ENCODE data around the gene TUBB2B.

TUBB2B gene

DNA sequence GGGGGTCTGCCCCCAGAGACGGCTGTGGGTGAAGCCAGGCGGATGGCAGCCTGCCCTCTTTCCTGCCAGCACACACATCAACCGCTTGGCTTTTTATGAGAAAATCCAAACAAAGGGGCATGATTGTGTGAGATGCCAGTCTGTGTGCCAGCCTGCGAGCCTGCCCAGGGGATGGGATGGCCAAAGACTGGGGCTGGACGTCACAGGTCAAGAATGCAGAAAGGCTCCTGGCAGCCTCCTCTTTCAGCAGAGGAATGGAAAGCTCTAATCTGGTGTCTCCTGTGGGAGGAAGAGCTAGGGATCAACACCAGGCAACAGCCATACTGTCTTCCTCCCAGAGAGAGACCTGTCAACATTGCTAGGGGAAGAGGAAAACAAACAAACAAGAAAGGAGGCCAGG is 15.8 kb downstream of the TUBB2B start:
- Histone ChIP-seq H3K9me3 (ENCODE audit: control insufficient read depth in 2 of 2, low read length in 2 of 2) (no peaks in the 10 kb centered on the region), H3K4me3 (ENCODE audit: low read length in 2 of 2) (no peak overlapping the region), H3K4me1 (ENCODE audit: control insufficient read depth in 2 of 2, insufficient read depth in 2 of 2, low read length in 2 of 2) (no peaks in the 10 kb centered on the region), H3K27me3 (ENCODE audit: control insufficient read depth in 2 of 2, insufficient read depth in 2 of 2, low read length in 2 of 2) (no peaks in the 10 kb centered on the region), H3K27ac (ENCODE audit: low read depth in 2 of 2, low read length in 2 of 2) (no peak overlapping the region), H3K36me3 (ENCODE audit: control insufficient read depth in 2 of 2, insufficient read depth in 2 of 2, low read length in 2 of 2) (no peaks in the 10 kb centered on the region), H3K9ac (ENCODE audit: low read depth in 1 of 2, low read length in 2 of 2) (no peak overlapping the region)

DNA sequence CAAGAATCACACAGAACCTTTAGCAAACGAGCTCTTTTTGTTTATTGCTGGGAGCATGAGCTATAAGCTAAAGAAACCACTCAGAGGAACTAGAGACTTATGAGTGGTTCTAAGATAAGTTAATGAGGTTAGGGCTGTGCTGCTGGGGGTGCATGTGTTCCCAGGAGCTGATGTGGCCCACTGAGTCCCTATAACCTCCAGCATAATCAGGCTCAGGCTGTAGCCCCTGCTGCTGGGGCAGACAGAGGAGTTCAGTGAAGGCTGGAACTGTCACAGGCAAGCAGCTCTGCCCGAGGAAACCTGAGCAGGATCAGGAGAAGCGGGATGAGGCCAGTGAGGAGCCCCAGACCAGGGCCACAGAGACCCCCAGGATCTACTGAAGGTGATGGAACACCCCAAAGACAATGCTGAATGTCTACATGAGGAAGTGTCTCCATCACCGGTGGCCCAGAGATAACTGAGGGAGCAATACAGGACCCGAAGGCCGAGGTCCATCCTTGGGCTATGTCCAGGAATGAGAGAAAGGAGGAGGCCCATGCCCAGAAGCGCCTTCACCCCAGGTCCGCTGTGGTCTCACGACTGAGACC is 17.3 kb downstream of the TUBB2B start:
- H3K27ac ChIP-seq (ENCODE audit: low read depth in 2 of 2, low read length in 2 of 2): no peak overlapping the region
- no peak overlapping the region for H3K9ac ChIP-seq (ENCODE audit: low read depth in 1 of 2, low read length in 2 of 2)
- H3K27me3 ChIP-seq (ENCODE audit: control insufficient read depth in 2 of 2, insufficient read depth in 2 of 2, low read length in 2 of 2): no peaks in the 10 kb centered on the region
- no peak overlapping the region for H3K4me3 ChIP-seq (ENCODE audit: low read length in 2 of 2)
- no peaks in the 10 kb centered on the region for H3K36me3 ChIP-seq (ENCODE audit: control insufficient read depth in 2 of 2, insufficient read depth in 2 of 2, low read length in 2 of 2)
- no peaks in the 10 kb centered on the region for H3K9me3 ChIP-seq (ENCODE audit: control insufficient read depth in 2 of 2, low read length in 2 of 2)
- no peaks in the 10 kb centered on the region for H3K4me1 ChIP-seq (ENCODE audit: control insufficient read depth in 2 of 2, insufficient read depth in 2 of 2, low read length in 2 of 2)

DNA sequence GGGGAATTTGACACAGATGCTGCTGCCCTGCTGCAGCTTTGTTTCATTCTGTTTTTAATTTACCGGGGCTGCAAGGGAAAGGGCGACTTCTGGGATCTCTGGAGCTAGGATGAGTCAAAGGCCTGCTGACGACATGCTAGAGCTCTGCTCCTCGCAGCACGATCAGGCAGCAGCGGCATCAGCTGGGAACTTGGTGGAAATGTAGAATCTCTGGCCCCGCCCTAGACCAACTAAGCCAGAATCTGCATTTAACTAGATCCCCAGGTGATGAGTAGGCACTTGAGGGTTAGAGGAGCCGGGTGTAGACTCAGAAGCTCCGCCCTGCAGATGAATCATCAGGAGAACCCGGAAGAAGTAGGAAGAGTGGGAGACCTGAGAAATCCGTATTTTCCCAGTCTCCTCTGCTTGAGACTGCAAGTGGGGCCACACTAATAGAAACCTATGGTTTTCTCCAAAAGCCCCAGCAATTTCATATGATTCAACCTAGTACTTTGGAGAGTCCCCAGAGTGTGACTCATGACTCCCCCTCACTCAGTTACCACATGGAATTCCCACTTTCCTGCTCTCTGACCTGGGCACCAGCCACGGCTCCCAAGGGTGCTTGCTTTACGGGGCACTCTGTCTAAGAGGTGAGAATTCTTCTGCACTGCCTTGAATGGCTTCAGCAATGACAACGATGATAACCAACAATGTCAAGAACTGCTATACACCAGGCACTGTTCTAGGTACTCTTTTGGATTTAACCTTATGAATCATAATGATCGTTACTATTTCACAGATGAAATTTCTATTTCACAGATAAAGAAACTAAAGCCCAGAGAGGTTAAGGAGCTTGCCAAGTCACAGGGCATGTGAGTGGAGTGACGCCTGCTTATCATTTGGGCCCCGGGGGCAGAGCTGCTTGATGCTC is 18.1 kb downstream of the TUBB2B start:
- Histone ChIP-seq H3K4me1 (ENCODE audit: control insufficient read depth in 2 of 2, insufficient read depth in 2 of 2, low read length in 2 of 2) (no peaks in the 10 kb centered on the region), H3K9me3 (ENCODE audit: control insufficient read depth in 2 of 2, low read length in 2 of 2) (no peaks in the 10 kb centered on the region), H3K4me3 (ENCODE audit: low read length in 2 of 2) (no peak overlapping the region), H3K36me3 (ENCODE audit: control insufficient read depth in 2 of 2, insufficient read depth in 2 of 2, low read length in 2 of 2) (no peaks in the 10 kb centered on the region), H3K27ac (ENCODE audit: low read depth in 2 of 2, low read length in 2 of 2) (no peak overlapping the region), H3K9ac (ENCODE audit: low read depth in 1 of 2, low read length in 2 of 2) (no peak overlapping the region), H3K27me3 (ENCODE audit: control insufficient read depth in 2 of 2, insufficient read depth in 2 of 2, low read length in 2 of 2) (no peaks in the 10 kb centered on the region)

DNA sequence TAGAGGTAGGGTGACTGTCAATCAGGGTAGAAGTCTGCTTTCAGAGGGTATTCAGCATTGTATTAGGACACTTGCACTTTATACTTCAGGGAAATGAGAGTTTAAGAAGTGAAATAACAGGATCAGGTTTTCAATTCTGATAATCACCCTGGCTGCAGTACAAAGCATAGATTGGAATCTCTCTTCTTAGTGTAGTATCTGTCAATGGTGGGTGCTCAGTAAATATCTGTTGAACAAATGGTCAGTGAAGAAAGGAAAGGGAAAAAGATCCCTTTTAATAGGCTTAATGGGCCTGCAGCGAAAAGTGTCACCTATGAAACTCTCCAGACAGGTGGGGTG is 18.7 kb downstream of the TUBB2B start:
- H3K36me3 ChIP-seq (ENCODE audit: control insufficient read depth in 2 of 2, insufficient read depth in 2 of 2, low read length in 2 of 2): no peaks in the 10 kb centered on the region
- H3K4me3 ChIP-seq (ENCODE audit: low read length in 2 of 2): no peak overlapping the region
- H3K9me3 ChIP-seq (ENCODE audit: control insufficient read depth in 2 of 2, low read length in 2 of 2): no peaks in the 10 kb centered on the region
- H3K9ac ChIP-seq (ENCODE audit: low read depth in 1 of 2, low read length in 2 of 2): no peak overlapping the region
- H3K27ac ChIP-seq (ENCODE audit: low read depth in 2 of 2, low read length in 2 of 2): no peak overlapping the region
- no peaks in the 10 kb centered on the region for H3K4me1 ChIP-seq (ENCODE audit: control insufficient read depth in 2 of 2, insufficient read depth in 2 of 2, low read length in 2 of 2)
- no peaks in the 10 kb centered on the region for H3K27me3 ChIP-seq (ENCODE audit: control insufficient read depth in 2 of 2, insufficient read depth in 2 of 2, low read length in 2 of 2)

DNA sequence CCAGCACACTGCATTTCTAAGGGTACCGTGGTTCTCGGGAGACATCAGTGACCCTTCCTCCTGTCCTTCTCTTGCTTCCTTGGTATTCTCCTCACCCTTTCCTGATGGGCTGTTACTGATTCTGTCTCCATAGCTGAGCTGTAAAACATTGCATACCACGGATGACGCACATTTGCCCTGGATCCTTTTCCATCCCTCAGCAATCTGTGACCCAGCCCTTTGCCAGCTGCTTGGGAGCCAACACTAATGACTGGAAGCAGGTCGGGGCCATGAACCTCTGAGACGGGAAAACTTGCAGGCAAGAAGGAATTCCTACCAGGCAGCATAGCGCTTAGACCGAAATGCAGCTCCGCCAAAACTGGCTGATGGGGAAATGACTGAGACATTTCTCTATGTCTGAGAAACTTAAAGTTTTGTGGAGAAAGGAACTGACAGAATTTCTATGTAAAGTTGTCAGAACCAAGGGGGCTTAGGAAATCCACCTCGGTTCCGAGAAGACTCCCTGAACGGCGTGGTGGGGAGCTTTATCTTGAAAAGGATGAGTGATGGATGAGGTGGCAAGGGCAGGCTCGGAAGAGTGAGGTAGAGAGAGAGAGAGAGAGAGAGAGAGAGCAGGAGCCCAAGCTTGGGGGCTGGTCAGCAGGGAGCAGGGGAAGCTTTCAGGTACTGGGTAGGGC is 19.2 kb downstream of the TUBB2B start:
- Histone ChIP-seq H3K27ac (ENCODE audit: low read depth in 2 of 2, low read length in 2 of 2) (no peak overlapping the region), H3K27me3 (ENCODE audit: control insufficient read depth in 2 of 2, insufficient read depth in 2 of 2, low read length in 2 of 2) (no peaks in the 10 kb centered on the region), H3K9me3 (ENCODE audit: control insufficient read depth in 2 of 2, low read length in 2 of 2) (no peaks in the 10 kb centered on the region), H3K4me3 (ENCODE audit: low read length in 2 of 2) (no peak overlapping the region), H3K36me3 (ENCODE audit: control insufficient read depth in 2 of 2, insufficient read depth in 2 of 2, low read length in 2 of 2) (no peaks in the 10 kb centered on the region), H3K9ac (ENCODE audit: low read depth in 1 of 2, low read length in 2 of 2) (no peak overlapping the region), H3K4me1 (ENCODE audit: control insufficient read depth in 2 of 2, insufficient read depth in 2 of 2, low read length in 2 of 2) (no peaks in the 10 kb centered on the region)

DNA sequence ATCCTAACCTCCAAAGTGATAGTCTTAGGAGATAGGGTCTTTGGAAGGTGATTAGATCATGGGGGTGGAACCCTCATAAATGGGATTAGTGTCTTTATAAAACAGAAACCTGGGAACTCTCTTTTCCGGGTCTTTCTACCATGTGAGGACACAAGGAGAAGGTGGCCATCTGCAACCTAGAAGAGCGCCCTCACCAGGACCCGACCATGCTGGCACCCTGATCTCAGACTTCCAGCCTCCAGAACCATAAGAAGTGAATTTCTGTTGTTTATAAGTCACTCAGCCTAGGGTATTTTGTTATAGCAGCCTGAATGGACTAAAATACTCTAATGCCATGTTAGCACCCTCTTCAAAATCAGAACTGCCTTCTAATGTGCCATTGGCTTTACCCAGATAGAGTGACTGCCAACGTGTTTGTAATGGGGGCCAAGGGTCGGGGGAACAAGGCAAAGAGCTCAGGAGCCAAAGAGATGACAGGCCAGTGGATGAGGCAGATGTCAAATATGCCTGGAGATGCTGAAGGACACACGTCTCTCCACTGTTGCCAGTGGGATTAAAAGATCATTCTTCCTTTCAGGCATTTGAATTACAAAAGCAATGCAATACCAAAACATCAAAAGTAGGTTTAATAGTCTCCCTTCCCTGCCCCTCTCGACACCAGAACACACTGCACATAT is 21.0 kb downstream of the TUBB2B start:
- no peaks in the 10 kb centered on the region for H3K4me1 ChIP-seq (ENCODE audit: control insufficient read depth in 2 of 2, insufficient read depth in 2 of 2, low read length in 2 of 2)
- H3K4me3 ChIP-seq (ENCODE audit: low read length in 2 of 2): no peak overlapping the region
- no peaks in the 10 kb centered on the region for H3K27me3 ChIP-seq (ENCODE audit: control insufficient read depth in 2 of 2, insufficient read depth in 2 of 2, low read length in 2 of 2)
- H3K36me3 ChIP-seq (ENCODE audit: control insufficient read depth in 2 of 2, insufficient read depth in 2 of 2, low read length in 2 of 2): no peaks in the 10 kb centered on the region
- H3K9me3 ChIP-seq (ENCODE audit: control insufficient read depth in 2 of 2, low read length in 2 of 2): no peaks in the 10 kb centered on the region
- H3K9ac ChIP-seq (ENCODE audit: low read depth in 1 of 2, low read length in 2 of 2): no peak overlapping the region
- H3K27ac ChIP-seq (ENCODE audit: low read depth in 2 of 2, low read length in 2 of 2): no peak overlapping the region

DNA sequence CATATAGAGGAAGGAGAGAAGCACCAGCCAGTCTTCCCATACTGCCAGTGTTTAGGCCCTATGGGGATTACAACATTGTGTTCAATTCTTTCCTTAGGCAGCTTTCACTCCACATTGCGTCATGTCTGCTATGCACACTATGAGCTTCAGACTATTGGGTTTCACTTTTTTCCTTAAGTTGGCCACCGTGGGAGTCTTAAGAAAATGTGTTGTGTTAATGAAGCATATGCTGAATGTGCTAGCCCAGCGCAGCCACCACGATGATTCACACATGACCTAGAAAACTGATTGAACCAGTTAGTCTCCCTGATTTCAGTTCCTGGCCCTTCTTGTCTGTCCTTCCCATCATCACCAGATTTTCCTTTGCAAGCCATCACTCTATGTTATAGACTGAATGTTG is 21.5 kb downstream of the TUBB2B start:
- Histone ChIP-seq H3K9ac (ENCODE audit: low read depth in 1 of 2, low read length in 2 of 2) (no peak overlapping the region), H3K27me3 (ENCODE audit: control insufficient read depth in 2 of 2, insufficient read depth in 2 of 2, low read length in 2 of 2) (no peaks in the 10 kb centered on the region), H3K4me1 (ENCODE audit: control insufficient read depth in 2 of 2, insufficient read depth in 2 of 2, low read length in 2 of 2) (no peaks in the 10 kb centered on the region), H3K27ac (ENCODE audit: low read depth in 2 of 2, low read length in 2 of 2) (no peak overlapping the region), H3K4me3 (ENCODE audit: low read length in 2 of 2) (no peak overlapping the region), H3K9me3 (ENCODE audit: control insufficient read depth in 2 of 2, low read length in 2 of 2) (no peaks in the 10 kb centered on the region), H3K36me3 (ENCODE audit: control insufficient read depth in 2 of 2, insufficient read depth in 2 of 2, low read length in 2 of 2) (no peaks in the 10 kb centered on the region)

DNA sequence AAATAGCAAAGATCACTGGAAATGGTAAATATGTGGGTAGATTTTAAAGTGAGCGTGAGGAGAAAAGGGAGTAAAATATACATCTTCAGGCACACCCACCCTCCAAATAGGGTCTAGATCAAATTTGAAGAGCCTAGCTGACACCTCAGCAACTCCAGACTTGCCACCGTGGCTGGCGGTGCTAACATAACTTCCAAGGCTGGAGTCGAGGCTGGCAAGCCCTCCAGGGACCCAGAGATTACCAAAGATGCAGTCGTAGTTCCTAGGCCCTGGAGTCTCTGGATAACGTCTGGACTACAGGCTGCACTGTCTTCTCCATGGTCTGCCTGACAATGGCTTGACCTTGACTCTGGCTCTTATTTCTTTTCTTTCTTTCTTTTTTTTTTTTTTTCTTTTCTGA is 22.5 kb downstream of the TUBB2B start:
- no peaks in the 10 kb centered on the region for H3K4me1 ChIP-seq (ENCODE audit: control insufficient read depth in 2 of 2, insufficient read depth in 2 of 2, low read length in 2 of 2)
- no peaks in the 10 kb centered on the region for H3K27me3 ChIP-seq (ENCODE audit: control insufficient read depth in 2 of 2, insufficient read depth in 2 of 2, low read length in 2 of 2)
- no peak overlapping the region for H3K4me3 ChIP-seq (ENCODE audit: low read length in 2 of 2)
- H3K9ac ChIP-seq (ENCODE audit: low read depth in 1 of 2, low read length in 2 of 2): no peak overlapping the region
- H3K9me3 ChIP-seq (ENCODE audit: control insufficient read depth in 2 of 2, low read length in 2 of 2): no peaks in the 10 kb centered on the region
- no peaks in the 10 kb centered on the region for H3K36me3 ChIP-seq (ENCODE audit: control insufficient read depth in 2 of 2, insufficient read depth in 2 of 2, low read length in 2 of 2)
- no peak overlapping the region for H3K27ac ChIP-seq (ENCODE audit: low read depth in 2 of 2, low read length in 2 of 2)

DNA sequence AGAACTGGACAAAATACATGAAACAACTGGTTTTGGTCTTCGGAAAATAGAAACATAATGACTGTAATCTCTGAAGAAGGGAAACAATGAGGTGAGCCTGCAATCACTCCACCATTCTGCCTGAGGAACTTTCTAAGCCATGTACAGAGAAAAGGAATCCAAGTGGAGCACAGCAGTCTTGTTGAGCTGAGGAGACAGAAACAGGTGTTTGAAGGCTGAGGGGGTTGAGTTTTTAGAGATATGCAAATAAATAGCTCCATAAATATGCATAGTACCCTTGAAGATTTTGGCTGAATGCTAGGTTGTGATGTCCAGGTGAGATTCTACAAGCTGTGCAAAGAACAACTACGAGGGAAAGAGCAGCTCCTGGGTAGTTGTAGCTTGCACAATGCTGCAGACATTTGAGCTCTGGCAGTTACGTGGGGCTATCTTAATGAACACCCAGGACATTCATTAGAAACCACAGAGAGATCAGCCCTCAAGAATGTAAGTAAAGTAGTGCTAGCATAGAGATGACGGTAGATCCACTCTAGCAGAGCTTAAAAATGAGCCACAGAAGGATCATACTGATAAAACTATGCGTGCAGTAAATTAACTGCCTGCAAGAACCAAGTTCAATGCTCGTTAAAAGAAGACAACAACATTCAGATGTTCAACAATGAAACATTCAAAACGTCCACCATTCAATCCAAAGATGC is 24.3 kb downstream of the TUBB2B start:
- Histone ChIP-seq H3K9me3 (ENCODE audit: control insufficient read depth in 2 of 2, low read length in 2 of 2) (no peaks in the 10 kb centered on the region), H3K27me3 (ENCODE audit: control insufficient read depth in 2 of 2, insufficient read depth in 2 of 2, low read length in 2 of 2) (no peaks in the 10 kb centered on the region), H3K27ac (ENCODE audit: low read depth in 2 of 2, low read length in 2 of 2) (no peak overlapping the region), H3K4me1 (ENCODE audit: control insufficient read depth in 2 of 2, insufficient read depth in 2 of 2, low read length in 2 of 2) (no peaks in the 10 kb centered on the region), H3K36me3 (ENCODE audit: control insufficient read depth in 2 of 2, insufficient read depth in 2 of 2, low read length in 2 of 2) (no peaks in the 10 kb centered on the region), H3K4me3 (ENCODE audit: low read length in 2 of 2) (no peak overlapping the region), H3K9ac (ENCODE audit: low read depth in 1 of 2, low read length in 2 of 2) (no peak overlapping the region)

Data from mucosa of rectum (tissue), 2 donors.